GM21390 (cell line): ENCODE results near the gene MRPS7.
A peak's percentile ranks its signal among the peaks of the same experiment; 100 is the strongest.
"Not testable (repeated sequence)": the region's sequence is repeated elsewhere in the genome, so short reads cannot be mapped to it uniquely, and the experiment has no call there.

Experiments
- ATAC-seq: cut with Tn5 transposase; IDR thresholded peaks from one replicate; pipeline ENCODE4 v1.9.1; 2021; ENCODE audit not compliant: unreplicated experiment

The MRPS7 gene

DNA sequence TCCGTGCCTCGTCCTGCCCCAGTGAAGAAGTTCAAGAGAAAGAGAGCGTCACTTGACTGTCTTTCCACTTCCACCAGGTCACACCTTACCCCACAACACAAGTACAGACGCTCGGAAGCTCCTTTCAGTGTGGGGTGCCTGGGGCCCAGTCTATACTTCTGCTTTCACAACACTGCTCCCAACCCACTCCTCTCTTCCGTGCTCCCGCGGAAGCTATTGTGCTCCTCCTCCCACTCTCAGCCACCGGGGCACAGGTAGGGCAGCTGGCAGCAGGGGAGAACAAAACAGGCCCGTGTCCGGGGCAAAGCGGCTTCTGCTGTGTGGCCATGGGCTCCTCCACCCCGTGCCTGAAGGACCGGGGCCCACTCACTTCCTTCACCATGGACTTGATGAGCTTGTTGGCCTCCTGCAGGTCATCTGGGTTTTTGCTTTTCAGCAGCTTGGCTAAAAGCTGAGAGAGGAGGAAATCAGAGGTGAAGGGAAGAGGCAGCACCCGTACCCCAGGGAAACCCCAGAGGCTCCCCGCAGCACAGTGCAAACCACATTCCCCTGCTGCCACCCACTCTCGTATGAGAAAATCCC lies 19.1 kb upstream of the MRPS7 start:
- no peak for ATAC-seq

- no peak for ATAC-seq
Measured at GRCh38 chr17:75244133-75244866, 17.4 kb upstream of the MRPS7 start.

GRCh38 chr17:75245011-75245410 lies 16.7 kb upstream of the MRPS7 start:
- no peak for ATAC-seq

- ATAC-seq = no peak
Measured at GRCh38 chr17:75246404-75246803, 15.3 kb upstream of the MRPS7 start.

DNA sequence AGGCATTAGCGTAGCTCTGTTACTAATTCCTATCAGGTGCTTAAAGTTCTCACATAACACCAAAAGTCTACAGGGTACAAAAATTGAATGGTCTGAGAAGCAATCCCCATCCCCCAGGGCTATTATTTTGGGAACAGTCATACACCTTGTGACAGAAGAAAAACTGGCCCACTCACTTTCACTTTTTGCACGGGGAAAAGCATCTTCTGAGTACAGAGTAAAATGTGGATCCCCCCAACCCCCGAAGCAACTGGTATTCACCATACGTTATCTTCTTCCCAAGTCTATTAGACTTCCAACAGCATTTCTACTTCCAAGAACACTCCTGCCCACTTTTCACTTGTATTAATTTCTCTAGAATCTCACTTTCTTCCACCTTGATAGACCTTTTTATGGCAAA lies 12.1 kb upstream of the MRPS7 start:
- no peak for ATAC-seq

- ATAC-seq = peak; percentile 91
Measured at GRCh38 chr17:75250009-75250471, 11.6 kb upstream of the MRPS7 start.

- no peak for ATAC-seq
Measured at GRCh38 chr17:75252039-75252816, 9.5 kb upstream of the MRPS7 start.

GRCh38 chr17:75255954-75256698 lies 5.6 kb upstream of the MRPS7 start:
- not testable (repeated sequence) for ATAC-seq

GRCh38 chr17:75257228-75257627 lies 4.5 kb upstream of the MRPS7 start:
- not testable (repeated sequence) for ATAC-seq

DNA sequence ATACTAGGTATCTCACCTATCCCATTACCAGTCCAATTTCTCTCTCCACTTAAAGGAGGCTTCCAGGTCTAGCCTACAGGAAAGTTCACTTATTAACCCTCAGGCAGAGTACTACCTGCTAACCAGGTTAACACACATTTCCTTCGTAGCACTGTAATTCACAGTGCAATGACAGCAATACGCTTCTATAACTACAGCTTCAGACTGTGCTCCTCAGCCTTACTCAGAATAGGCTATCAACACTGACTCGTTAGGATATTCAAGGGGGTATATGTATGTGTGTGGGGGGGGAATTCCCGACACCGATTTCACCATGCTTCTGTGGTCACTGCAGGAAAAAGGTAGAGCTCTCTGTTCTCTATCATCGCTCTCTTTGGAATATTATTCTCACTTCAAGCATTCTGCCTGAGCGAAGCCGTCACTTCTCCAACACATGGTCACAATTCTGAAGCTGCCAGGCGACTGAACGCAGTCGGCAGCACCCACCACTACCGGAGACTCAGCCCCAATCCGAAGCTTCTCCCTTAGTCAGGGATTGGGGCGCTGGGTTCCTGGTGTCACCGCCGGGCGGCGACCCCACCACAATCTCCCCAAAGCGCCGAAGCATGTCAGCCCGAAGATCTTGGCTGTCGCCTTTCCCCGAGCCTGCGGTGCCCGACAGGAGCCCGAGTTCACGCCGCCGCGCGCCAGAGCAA lies 891 bp upstream of the MRPS7 start:
- ATAC-seq = peak; percentile 22

- ATAC-seq = peak; percentile 4
Measured at GRCh38 chr17:75262112-75262606, 480 bp downstream of the MRPS7 start.

DNA sequence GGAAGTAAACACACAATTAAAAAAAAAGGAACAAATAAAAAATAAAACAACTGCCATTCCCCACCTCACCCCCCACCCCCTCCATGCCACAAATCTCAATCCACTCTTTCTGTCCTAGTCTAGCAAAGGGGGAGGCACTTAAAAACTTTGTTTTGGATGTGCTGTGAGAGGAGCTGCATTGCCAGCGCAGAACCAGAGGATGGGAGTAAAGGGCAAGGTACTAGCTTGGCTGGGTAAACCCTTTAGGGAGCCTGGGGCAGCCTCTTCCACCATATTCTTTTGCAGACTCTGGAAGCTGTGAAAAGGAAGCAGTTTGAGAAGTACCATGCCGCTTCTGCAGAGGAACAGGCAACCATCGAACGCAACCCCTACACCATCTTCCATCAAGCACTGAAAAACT lies 1.4 kb downstream of the MRPS7 start:
- no peak for ATAC-seq

DNA sequence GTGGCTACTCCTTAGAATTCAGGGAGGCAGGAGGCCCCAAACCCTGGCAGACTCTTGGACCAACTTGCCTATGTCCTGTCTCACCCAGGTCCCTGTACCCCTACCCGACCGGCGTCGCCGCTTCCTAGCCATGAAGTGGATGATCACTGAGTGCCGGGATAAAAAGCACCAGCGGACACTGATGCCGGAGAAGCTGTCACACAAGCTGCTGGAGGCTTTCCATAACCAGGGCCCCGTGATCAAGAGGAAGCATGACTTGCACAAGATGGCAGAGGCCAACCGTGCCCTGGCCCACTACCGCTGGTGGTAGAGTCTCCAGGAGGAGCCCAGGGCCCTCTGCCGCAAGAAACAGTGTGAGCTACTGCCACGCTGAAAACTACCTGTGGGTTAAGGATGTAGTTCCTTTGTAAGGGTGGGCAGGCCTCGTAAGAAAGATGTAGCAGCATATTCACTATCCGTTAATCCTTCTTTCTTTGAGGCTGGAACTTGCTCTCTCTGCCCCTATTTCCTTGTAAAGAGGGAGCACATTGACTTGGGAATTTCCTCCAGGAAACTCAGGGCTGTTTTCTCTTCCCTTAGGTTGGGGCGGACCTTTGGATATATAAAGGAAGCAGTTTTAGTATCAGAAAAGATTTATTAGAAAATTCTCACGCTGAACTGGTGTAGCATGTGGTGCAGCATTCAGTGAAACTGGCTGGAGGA lies 4.1 kb downstream of the MRPS7 start:
- no peak for ATAC-seq

DNA sequence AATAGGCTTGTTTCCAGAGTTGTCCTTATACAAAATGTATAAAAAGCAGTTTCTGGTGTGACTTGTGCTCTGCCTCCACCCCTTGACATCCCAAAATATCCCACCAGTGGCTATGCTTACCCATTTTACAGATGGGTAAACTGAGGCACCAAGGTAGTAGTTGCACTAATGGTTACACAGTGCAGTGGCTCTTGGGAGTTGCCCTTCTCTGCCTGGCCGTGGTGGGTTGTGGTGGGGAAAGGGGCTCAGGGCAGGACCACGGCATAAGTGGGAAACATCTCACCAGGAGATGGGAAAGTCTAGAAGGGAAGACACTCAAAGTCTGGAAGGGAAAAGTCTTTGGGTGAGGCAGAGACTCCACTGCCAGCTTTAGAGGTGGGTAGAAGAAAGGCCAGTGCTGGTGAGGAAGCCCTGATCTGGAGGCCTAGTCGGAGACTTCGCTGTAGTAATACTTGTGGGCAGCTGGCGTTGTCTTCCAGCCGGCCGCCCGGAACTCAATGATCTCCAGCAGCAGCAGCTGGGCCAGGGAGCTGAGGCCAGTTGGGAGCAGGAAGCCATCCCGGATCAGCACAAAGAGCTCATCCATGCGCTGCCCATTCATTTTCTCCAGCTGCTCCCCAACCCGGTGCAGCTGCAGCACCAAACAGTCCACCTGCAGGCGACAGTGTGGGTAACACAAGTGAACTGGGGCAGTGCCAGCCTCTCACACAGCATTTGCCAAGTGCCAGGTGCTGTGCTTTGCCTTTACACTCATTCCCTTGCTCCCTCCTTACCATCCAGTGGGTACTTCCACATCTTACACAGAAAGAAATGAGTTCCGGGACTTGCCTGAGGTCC lies 4.9 kb downstream of the MRPS7 start:
- no peak for ATAC-seq

DNA sequence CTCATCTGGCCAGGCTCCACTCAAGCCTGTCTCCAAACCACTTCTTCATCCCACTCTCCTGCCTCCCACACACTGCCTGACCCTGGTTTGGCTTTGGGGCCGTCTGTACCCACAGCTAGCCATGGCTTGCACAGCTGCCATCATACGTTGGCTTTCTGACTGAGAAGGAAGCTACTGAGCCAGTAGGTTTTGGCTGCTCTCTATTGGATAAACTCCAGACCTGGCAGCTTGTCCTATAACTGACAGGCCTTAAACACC lies 5.4 kb downstream of the MRPS7 start:
- no peak for ATAC-seq

DNA sequence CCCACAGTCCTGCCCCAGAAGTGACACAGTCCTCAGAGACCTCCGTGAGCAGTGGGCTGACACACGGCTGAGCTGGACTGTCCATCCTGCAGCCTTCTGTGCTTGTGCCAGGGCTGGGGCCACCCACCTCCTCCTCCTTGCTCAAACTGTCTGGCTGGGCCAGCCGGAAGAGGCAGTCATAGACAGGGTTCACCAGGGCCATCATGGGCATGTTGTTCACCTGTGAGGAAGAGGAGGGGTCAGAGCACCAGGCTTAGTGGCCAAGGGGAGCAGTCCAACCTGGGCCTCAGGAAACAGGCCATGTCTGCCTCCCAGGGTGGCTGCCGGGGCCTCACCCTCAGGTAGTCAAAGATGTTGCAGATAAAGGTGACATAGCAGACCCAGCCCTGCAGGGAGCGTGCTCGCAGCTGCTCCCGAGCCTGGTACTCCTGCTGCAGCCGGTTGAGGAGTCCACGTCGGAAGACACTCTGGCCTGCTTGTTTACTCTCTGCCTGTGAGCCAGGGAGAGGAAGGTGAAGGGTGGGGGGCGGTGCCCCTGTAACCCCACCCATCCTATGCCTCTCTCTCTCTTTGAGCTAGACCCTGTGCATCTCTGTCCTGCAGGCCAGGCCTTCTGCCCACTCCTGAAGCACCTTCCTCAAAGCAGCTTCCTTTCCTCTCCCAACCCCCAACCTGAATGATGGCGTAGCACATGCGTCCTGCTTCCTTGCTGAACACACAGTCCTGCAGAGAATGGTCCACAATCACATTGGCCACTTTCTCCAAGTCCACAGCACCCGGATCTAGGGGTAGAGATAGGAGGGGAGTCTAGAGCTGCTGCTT lies 5.9 kb downstream of the MRPS7 start:
- ATAC-seq = no peak

DNA sequence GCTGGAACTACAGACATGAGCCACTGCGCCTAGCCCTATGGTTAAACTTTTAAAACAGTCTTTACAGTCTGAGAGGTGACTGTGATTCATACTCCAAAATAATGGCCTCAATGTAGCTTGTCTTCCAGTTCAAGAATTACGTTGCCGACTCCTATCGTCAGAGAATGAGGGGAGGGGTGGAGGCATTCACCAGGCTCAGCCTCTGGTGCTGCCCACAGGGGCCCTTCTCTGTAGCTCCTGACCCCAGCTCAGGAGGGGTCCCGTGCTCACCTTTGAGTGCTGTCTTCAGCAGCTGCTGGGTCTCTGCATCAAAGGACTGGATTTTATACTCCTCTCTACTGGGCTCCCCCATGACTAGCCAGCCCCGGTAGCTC lies 8.2 kb downstream of the MRPS7 start:
- ATAC-seq = no peak

DNA sequence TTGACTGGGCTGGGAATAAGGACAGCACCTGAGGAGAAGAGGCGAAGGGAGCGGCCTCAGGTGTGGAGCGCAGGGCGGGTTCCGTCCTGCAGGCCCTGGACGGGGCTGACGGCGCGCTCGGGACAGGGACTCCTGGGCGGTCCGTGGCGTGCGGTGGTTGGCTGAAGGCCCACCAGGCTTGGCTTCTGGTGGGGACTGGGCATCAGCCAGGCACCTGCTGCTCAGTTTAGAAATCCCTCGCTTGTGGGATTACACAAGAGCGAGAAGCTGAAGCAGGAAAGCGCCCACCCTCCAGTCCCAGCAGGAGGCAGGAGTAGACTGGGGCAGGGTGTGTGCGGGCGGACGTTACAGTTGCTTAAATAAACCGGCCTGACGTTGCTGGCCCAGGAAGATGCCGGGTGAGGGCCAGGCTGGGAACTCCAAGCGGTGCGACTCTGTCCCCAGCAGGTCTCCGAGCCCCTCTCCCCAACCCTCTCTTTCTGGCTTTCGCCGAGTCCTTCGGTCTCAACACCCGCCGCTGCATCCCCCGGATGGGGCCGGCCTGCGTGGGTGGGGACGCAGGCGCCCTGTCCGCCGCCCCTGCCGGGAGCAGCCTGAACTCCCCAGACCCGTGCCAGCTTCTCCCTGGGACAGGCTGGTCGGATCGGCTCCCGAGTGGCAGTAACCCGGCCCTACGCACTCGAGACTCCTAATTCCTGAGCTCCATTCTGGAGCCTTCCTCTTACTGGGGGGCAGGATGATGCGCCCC lies 8.7 kb downstream of the MRPS7 start:
- ATAC-seq = peak; percentile 31
